Karpas-422 (cell line): Measurements from ENCODE around the gene TESK1. TPM values are rescaled to one million over a fixed set of nuclear protein-coding genes. Genes with fewer than 3 reads are reported as not detected.
"Not testable (repeated sequence)": the region's sequence is repeated elsewhere in the genome, so short reads cannot be mapped to it uniquely, and the experiment has no call there.

ENCODE experiments used
- DNase-seq: peaks from one replicate; pipeline ENCODE4 v3.0.0-alpha.2; 2015
- H2AFZ ChIP-seq: fragments of 200-600 bp; sonication (generic); 2 replicates; pipeline ENCODE4 v1.6.1; 2014; ENCODE audit warnings: antibody characterized with exemption, low read length, mixed read lengths
- H3K27ac ChIP-seq: fragments of 200-600 bp; sonication (generic); 2 replicates; pipeline ENCODE4 v1.5.1; 2014; ENCODE audit warnings: mild to moderate bottlenecking, low read length, moderate library complexity
- H3K27me3 ChIP-seq: fragments of 200-600 bp; sonication (generic); 2 replicates; pipeline ENCODE4 v1.6.1; 2014; ENCODE audit warnings: low read length, mixed read lengths
- H3K36me3 ChIP-seq: fragments of 200-600 bp; sonication (generic); 2 replicates; pipeline ENCODE4 v1.6.1; 2014; ENCODE audit warnings: low read length, mixed read lengths; ENCODE audit not compliant: insufficient read depth
- H3K4me1 ChIP-seq: fragments of 200-600 bp; sonication (generic); 2 replicates; pipeline ENCODE4 v1.6.1; 2014; ENCODE audit warnings: mild to moderate bottlenecking, low read length, mixed read lengths
- H3K4me2 ChIP-seq: fragments of 200-600 bp; sonication (generic); 2 replicates; pipeline ENCODE4 v1.6.1; 2014; ENCODE audit warnings: low read length, low read depth, mild to moderate bottlenecking; ENCODE audit not compliant: poor library complexity, severe bottlenecking
- H3K4me3 ChIP-seq: fragments of 200-600 bp; sonication (generic); 2 replicates; pipeline ENCODE4 v1.5.1; 2014; ENCODE audit warnings: mild to moderate bottlenecking, antibody characterized with exemption, low read length, mixed read lengths
- H3K79me2 ChIP-seq: fragments of 200-600 bp; sonication (generic); 2 replicates; pipeline ENCODE4 v1.6.1; 2014; ENCODE audit warnings: mild to moderate bottlenecking, low read length, mixed read lengths
- H3K9ac ChIP-seq: fragments of 200-600 bp; sonication (generic); 2 replicates; pipeline ENCODE4 v1.6.0; 2014; ENCODE audit warnings: low read length
- H3K9me2 ChIP-seq: fragments of 200-600 bp; sonication (generic), shearing (Covaris generic); replicated peaks from 2 replicates; pipeline ENCODE4 v1.6.0; 2014; ENCODE audit warnings: mild to moderate bottlenecking, low read length, moderate library complexity; ENCODE audit not compliant: insufficient read depth
- H3K9me3 ChIP-seq: fragments of 300-700, 200-600 bp; sonication (generic); 2 replicates; pipeline ENCODE4 v1.6.1; 2014; ENCODE audit warnings: low read length, mixed read lengths
- H4K20me1 ChIP-seq: fragments of 200-600 bp; sonication (generic); 2 replicates; pipeline ENCODE4 v1.6.1; 2014; ENCODE audit warnings: mild to moderate bottlenecking, antibody characterized with exemption, low read length, low read depth; ENCODE audit not compliant: insufficient read depth
- total RNA-seq: library from RNA; depleted of rRNA; stranded (reverse); fragments of >200 nt; shearing (Covaris generic); gene quantifications from 2 replicates; pipeline ENCODE4 v1.2.3, GENCODE V29; 2014; ENCODE audit warnings: low replicate concordance

TESK1 gene
- total RNA-seq, 1 experiment from 2014 or later: 20.2 TPM

DNA sequence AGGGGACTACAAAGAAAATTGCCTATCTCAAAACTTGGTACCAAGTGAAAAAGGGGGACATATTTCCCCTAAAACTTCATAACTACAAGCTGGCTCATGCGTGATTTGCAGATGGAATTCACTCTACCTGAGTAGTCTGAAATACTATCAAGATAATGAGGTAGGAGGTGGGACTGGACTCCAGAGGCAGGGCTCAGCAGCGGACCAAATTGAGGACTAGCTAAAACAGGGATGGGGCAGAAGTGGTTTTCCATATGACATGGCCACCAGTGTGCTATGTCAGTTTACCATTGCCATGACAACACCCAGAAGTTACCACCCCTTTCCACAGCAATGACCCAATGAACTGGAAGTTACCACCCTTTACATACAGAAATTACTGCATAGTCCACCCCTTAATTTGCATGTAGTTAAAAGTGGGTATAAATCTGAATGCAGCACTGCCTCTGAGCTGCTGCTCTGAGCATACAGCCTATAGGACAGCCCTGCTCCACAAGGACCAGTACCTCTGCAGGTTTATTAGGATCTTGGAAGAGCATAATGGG lies 30.4 kb upstream of the TESK1 start:
- Histone ChIP-seq H3K4me1 (no peaks in the 10 kb centered on the region), H3K4me2 (no peak overlapping the region), H3K79me2 (no peaks in the 10 kb centered on the region)

DNA sequence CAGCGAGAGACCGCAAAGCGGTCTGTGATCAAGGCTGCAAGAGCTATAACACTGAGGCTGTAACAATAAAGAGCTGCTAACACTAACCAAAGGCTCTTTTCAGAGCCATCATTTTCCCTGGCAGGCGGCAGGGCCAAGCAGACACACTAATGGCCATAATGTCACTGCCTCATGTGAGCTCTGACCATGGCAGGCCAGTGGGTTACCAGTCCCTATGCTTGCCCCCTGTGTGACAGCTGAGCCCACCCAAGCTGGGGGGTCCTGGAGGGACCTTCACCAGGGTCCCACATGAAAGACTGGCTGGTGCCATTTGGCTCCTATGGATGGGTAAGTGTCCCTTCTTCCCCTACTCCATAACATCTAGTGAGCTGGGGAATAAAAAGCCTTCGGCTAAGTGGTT lies 29.6 kb upstream of the TESK1 start:
- H3K4me2 ChIP-seq: no peak overlapping the region
- no peak overlapping the region for H2AFZ ChIP-seq
- H3K9ac ChIP-seq: no peak overlapping the region
- no peaks in the 10 kb centered on the region for H3K36me3 ChIP-seq
- H3K27me3 ChIP-seq: no peaks in the 10 kb centered on the region
- no peak overlapping the region for H3K4me3 ChIP-seq
- no peaks in the 10 kb centered on the region for H3K9me2 ChIP-seq
- H3K79me2 ChIP-seq: no peaks in the 10 kb centered on the region
- no peaks in the 10 kb centered on the region for H3K4me1 ChIP-seq
- no peak overlapping the region for H3K27ac ChIP-seq
- no peaks in the 10 kb centered on the region for H3K9me3 ChIP-seq
- no peak for DNase-seq
- H4K20me1 ChIP-seq: no peaks in the 10 kb centered on the region

More for the DNA sequence above, 30.4 kb upstream of the TESK1 start:
- Histone ChIP-seq H3K27ac (no peak overlapping the region), H3K9me2 (no peaks in the 10 kb centered on the region), H3K4me3 (no peak overlapping the region), H2AFZ (no peak overlapping the region), H4K20me1 (no peaks in the 10 kb centered on the region), H3K9ac (no peak overlapping the region), H3K9me3 (no peaks in the 10 kb centered on the region), H3K27me3 (no peaks in the 10 kb centered on the region), H3K36me3 (no peaks in the 10 kb centered on the region)
- DNase-seq: peak; percentile 50

GRCh38 chr9:35577486-35577885 lies 27.6 kb upstream of the TESK1 start:
- H3K4me1 ChIP-seq: no peaks in the 10 kb centered on the region
- no peak overlapping the region for H2AFZ ChIP-seq
- H3K4me3 ChIP-seq: no peak overlapping the region
- H3K36me3 ChIP-seq: no peaks in the 10 kb centered on the region
- no peaks in the 10 kb centered on the region for H3K9me3 ChIP-seq
- no peaks in the 10 kb centered on the region for H3K9me2 ChIP-seq
- H3K79me2 ChIP-seq: no peaks in the 10 kb centered on the region
- no peak for DNase-seq
- no peaks in the 10 kb centered on the region for H4K20me1 ChIP-seq
- H3K9ac ChIP-seq: no peak overlapping the region
- H3K27me3 ChIP-seq: no peaks in the 10 kb centered on the region
- no peak overlapping the region for H3K27ac ChIP-seq
- H3K4me2 ChIP-seq: no peak overlapping the region

- no peak for DNase-seq
These were observed 25.9 kb upstream of the TESK1 start for GRCh38 chr9:35579130-35579529.

GRCh38 chr9:35579659-35580227 lies 25.3 kb upstream of the TESK1 start:
- H3K4me2 ChIP-seq, H2AFZ ChIP-seq, H4K20me1 ChIP-seq, H3K9me3 ChIP-seq, H3K9ac ChIP-seq, H3K27ac ChIP-seq, H3K4me1 ChIP-seq, H3K9me2 ChIP-seq, H3K79me2 ChIP-seq, H3K4me3 ChIP-seq, DNase-seq, H3K27me3 ChIP-seq, H3K36me3 ChIP-seq: not testable (repeated sequence)

More at GRCh38 chr9:35579130-35579529, 25.9 kb upstream of the TESK1 start:
- no peaks in the 10 kb centered on the region for H3K27me3 ChIP-seq
- H3K4me3 ChIP-seq: no peak overlapping the region
- H3K79me2 ChIP-seq: no peaks in the 10 kb centered on the region
- no peak overlapping the region for H3K27ac ChIP-seq
- H3K9me3 ChIP-seq: no peaks in the 10 kb centered on the region
- no peak overlapping the region for H2AFZ ChIP-seq
- H3K9ac ChIP-seq: no peak overlapping the region
- no peaks in the 10 kb centered on the region for H3K4me1 ChIP-seq
- no peaks in the 10 kb centered on the region for H3K9me2 ChIP-seq
- no peak overlapping the region for H3K4me2 ChIP-seq
- H3K36me3 ChIP-seq: no peaks in the 10 kb centered on the region
- H4K20me1 ChIP-seq: no peaks in the 10 kb centered on the region

DNA sequence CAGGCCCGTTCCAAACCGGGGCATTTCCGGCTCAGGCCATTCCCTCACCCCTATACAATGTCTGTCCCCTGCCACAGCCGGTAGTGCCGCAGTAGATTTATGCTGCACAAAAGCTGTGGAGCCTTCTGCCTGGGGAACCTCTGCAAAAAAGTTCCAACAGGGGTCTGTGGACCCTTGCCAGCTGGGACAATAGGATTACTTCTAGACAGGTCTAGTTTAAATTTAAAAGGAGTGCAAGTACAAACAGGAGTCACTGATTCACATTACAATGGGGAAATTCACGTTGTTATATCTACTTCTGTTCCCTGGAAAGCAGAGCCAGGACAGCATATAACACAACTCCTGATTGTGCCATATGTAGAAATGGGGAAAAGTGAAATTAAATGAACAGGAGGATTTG lies 21.5 kb upstream of the TESK1 start:
- H3K79me2 ChIP-seq, DNase-seq, H4K20me1 ChIP-seq, H3K9me3 ChIP-seq, H3K27me3 ChIP-seq, H3K4me3 ChIP-seq, H3K4me1 ChIP-seq, H3K27ac ChIP-seq, H3K9me2 ChIP-seq, H2AFZ ChIP-seq, H3K9ac ChIP-seq, H3K36me3 ChIP-seq, H3K4me2 ChIP-seq: not testable (repeated sequence)

GRCh38 chr9:35584681-35585080 lies 20.4 kb upstream of the TESK1 start:
- not testable (repeated sequence) for H3K27ac ChIP-seq, H3K4me1 ChIP-seq, DNase-seq, H3K9me3 ChIP-seq, H3K9ac ChIP-seq, H3K4me3 ChIP-seq, H3K4me2 ChIP-seq, H3K27me3 ChIP-seq, H4K20me1 ChIP-seq, H3K79me2 ChIP-seq, H3K9me2 ChIP-seq, H3K36me3 ChIP-seq, H2AFZ ChIP-seq

GRCh38 chr9:35588506-35588905 lies 16.6 kb upstream of the TESK1 start:
- not testable (repeated sequence) for H3K9ac ChIP-seq, H3K27ac ChIP-seq, DNase-seq, H3K9me3 ChIP-seq, H2AFZ ChIP-seq, H4K20me1 ChIP-seq, H3K4me3 ChIP-seq, H3K79me2 ChIP-seq, H3K4me1 ChIP-seq, H3K27me3 ChIP-seq, H3K36me3 ChIP-seq, H3K9me2 ChIP-seq, H3K4me2 ChIP-seq
